GM12873 (cell line): ENCODE measurements around the gene NMRK2.

Source experiments
- TF ChIP-seq, protein P1 (sequence below): IDR thresholded peaks from 2 replicates; pipeline ENCODE4 v1.5.1; 2012; ENCODE audit warnings: low read depth, mild to moderate bottlenecking, moderate library complexity, low read length, control low read depth; ENCODE audit not compliant: insufficient read depth; ENCODE audit errors: missing control alignments

The NMRK2 gene

DNA sequence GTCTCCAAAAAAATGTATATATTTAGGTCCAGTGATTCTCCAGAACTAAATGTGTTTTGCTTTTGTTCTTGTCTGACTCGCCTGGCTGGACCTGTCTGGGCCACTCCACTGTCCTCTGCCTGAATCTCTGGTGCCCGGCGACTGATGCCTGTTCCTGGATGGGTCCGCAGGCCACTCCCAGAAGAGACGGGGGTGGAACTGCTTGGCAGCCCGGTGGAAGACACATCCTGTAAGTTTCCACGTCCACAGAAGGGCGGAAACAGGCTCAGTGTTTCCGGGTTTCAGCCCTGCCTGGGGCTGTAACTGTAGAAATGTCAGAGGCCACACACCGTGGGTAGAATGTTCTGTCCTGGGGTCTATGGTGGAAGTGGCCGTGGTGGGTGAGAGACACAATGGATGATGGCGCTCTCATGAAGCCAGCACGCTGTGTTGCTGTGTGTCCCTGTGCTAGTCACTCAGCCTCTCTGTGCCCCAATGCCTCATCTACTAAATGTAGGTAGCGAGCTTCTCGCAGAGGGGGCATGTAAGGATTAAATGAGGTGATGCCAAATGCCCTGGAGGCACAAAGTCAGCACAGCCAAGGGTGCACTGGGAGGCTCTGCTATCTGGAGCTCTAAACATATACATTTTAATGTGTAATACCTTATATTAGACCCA, 30.4 kb upstream of the NMRK2 start:
- TF ChIP-seq, protein P1, sequence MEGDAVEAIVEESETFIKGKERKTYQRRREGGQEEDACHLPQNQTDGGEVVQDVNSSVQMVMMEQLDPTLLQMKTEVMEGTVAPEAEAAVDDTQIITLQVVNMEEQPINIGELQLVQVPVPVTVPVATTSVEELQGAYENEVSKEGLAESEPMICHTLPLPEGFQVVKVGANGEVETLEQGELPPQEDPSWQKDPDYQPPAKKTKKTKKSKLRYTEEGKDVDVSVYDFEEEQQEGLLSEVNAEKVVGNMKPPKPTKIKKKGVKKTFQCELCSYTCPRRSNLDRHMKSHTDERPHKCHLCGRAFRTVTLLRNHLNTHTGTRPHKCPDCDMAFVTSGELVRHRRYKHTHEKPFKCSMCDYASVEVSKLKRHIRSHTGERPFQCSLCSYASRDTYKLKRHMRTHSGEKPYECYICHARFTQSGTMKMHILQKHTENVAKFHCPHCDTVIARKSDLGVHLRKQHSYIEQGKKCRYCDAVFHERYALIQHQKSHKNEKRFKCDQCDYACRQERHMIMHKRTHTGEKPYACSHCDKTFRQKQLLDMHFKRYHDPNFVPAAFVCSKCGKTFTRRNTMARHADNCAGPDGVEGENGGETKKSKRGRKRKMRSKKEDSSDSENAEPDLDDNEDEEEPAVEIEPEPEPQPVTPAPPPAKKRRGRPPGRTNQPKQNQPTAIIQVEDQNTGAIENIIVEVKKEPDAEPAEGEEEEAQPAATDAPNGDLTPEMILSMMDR: no peak

DNA sequence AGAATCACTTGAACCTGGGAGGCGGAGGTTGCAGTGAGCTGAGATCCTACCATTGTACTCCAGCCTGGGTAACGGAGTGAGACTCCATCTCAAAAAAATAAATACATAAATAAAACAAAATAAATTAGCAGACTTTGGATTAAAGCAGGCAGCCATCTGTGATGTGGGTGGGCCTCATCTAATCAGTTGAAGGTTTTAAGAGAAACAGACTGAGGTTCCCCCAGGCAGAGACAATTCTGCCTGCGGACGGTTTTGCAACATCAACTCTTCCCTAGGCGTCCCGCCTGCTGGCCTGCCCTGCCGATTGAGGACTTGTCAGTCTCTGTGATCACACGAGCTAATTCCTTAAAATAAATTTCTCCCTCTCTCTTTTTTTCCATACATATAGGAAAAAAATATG, 28.6 kb upstream of the NMRK2 start:
- TF ChIP-seq, protein P1: no peak

DNA sequence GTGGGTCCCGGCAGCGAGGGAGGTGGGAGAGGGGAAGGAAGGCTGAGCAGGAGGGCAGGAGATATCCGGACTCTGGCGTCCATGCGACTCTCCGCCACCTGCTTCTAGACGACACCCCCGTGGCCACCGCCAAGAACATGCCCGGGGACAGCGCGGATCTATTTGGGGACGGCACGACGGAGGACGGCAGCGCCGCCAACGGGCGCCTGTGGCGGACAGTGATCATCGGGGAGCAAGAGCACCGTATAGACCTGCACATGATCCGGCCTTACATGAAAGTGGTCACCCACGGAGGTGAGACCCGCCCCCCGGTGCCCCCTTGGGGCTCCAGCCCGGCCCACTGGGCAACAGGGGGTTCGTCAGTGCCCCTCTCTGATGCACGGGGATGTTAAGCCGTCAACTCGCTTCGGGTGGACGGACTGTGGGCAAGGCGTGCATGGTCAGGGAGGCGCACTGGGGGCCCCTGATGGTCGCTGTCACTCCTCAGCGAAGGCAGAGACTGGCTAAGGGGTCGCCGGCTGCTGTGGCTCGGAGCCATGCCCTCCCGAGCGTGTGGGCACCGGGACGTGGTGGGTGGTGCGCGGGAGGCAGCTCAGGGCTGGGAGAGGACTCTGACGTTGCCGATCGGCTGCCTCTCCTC, 25.1 kb upstream of the NMRK2 start:
- TF ChIP-seq, protein P1: no peak

DNA sequence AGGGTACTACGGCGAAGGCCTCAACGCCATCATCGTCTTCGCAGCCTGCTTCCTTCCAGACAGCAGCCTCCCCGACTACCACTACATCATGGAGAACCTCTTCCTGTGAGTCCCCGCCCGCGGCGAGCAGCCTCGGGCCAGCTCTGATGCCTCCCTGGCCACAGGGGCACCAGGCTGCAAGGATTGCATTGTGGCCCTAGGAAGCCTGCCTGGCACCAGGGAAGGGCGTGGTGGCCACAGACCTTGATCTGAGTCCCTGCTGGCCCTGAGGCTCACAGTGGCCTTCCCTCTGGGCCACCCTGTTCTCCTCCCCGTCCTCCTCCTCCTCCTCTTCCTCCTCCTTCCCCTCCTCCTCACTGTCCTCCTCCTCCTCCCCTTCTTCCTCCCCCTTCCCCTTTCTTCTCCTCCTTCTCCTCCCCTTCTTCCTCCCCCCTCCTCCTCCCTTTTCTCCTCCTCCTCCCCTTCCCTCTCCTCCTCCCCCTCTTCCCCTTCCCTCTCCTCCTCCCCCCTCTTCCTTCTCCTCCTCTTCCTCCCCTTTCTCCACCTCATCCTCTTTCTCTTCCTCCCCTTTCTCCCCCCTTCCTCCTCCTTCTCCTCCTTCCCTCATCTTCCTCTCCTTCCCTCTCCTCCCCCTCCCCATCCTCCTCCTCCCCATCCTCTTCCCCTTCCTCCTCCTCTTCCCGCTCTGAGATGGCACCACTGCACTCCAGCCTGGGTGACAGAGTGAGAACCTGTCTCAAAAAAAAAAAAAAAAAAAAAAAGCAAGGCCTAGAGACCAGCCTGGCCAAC, 24.4 kb upstream of the NMRK2 start:
- TF ChIP-seq, protein P1: no peak

DNA sequence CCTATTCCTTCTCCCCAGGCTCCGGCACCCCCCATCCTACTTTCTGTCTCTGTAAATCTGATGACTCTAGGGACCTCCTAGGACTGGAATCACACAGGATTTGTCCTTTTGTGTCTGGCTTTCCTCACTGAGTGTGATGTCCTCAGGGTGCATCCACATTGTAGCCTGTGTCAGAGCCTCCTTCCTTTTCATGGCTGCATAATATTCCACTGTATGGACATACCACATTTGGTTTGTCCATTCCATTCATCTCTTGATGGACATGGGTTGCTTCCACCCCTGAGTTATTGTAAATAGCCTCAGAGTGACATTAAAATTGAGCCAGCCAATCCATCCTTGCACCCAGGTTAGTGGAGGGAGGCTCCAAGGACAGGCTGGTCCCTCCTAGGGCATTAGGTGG, 22.8 kb upstream of the NMRK2 start:
- TF ChIP-seq, protein P1: no peak

- TF ChIP-seq, protein P1: no peak
Measured at GRCh38 chr19:3914199-3914598, 18.7 kb upstream of the NMRK2 start.

GRCh38 chr19:3916033-3916432, 16.8 kb upstream of the NMRK2 start:
- TF ChIP-seq, protein P1: no peak
